ENCODE measurements around the gene ZNF710.

- TF ChIP-seq CTCF (conservative IDR thresholded peaks at IDR 0.05; ENCODE audit: low read length) = no peak
- no peak for TF ChIP-seq EZH2phosphoT487 (IDR thresholded peaks at IDR 0.05; ENCODE audit: borderline replicate concordance, low read depth, low read length)
Observed at GRCh38 chr15:90078965-90079364, 77.8 kb downstream of the ZNF710 start.

Data from OCI-LY7 (cell line).